CD14-positive monocyte (primary cell): Measurements from ENCODE around the gene ZNF672. TPM values are rescaled to one million over a fixed set of nuclear protein-coding genes. Genes with fewer than 3 reads are reported as not detected.
A peak's percentile ranks its signal among the peaks of the same experiment; 100 is the strongest.

ENCODE experiments used
- DNase-seq, 3 donors: peaks; one replicate each; pipeline ENCODE4 v3.0.0-alpha.2; 2011 to 2022
- H2AFZ ChIP-seq: 2 replicates; pipeline ENCODE4 v1.6.0; 2012; ENCODE audit warnings: mild to moderate bottlenecking, low read depth, low read length, inconsistent platforms; ENCODE audit not compliant: insufficient read depth, poor library complexity, severe bottlenecking
- H3K27ac ChIP-seq, 2 donors: 1 replicate in 1 of 2; 2 replicates in 1 of 2; pipeline ENCODE4 v1.5.1; 2012 to 2013; ENCODE audit warnings: low read length in 2 of 2, control low read depth in 1 of 2, inconsistent platforms in 1 of 2, low read depth in 1 of 2, mild to moderate bottlenecking in 1 of 2
- H3K27me3 ChIP-seq, 2 donors: one replicate each; pipeline versions ENCODE4 v1.6.0 to v1.6.1; 2011 to 2013; ENCODE audit warnings: low read length in 2 of 2; ENCODE audit not compliant: control insufficient read depth in 2 of 2, insufficient read depth in 2 of 2
- H3K36me3 ChIP-seq, 2 donors: replicated peaks in 1 of 2; 1 replicate in 1 of 2; 2 replicates in 1 of 2; pipeline versions ENCODE4 v1.5.1 to v1.6.1; 2012 to 2013; ENCODE audit warnings: low read length in 2 of 2, control low read depth in 1 of 2, inconsistent platforms in 1 of 2, mild to moderate bottlenecking in 1 of 2; ENCODE audit not compliant: insufficient read depth in 2 of 2, control insufficient read depth in 1 of 2
- H3K4me1 ChIP-seq, 2 donors: 1 replicate in 1 of 2; 2 replicates in 1 of 2; pipeline versions ENCODE4 v1.5.1 to v1.6.1; 2012 to 2013; ENCODE audit warnings: low read length in 2 of 2, control low read depth in 1 of 2, inconsistent platforms in 1 of 2, mild to moderate bottlenecking in 1 of 2, moderate library complexity in 1 of 2; ENCODE audit not compliant: insufficient read depth in 2 of 2, control insufficient read depth in 1 of 2
- H3K4me2 ChIP-seq: replicated peaks from 2 replicates; pipeline ENCODE3; 2012; ENCODE audit warnings: low read length, moderate library complexity, mild to moderate bottlenecking; ENCODE audit not compliant: poor library complexity, severe bottlenecking; ENCODE audit errors: extremely low read depth
- H3K4me3 ChIP-seq, 3 experiments: fragments of 200-600 bp in 1 of 3; sonication (generic) in 1 of 3; replicated peaks in 1 of 3; 1 replicate in 2 of 3; 2 replicates in 1 of 3; pipeline ENCODE4 v1.5.1; 2011 to 2013; ENCODE audit warnings: low read length in 3 of 3, mild to moderate bottlenecking in 3 of 3, control low read depth in 2 of 3, low read depth in 2 of 3, inconsistent platforms in 1 of 3, moderate library complexity in 1 of 3
- H3K79me2 ChIP-seq: 2 replicates; pipeline ENCODE4 v1.6.0; 2012; ENCODE audit warnings: mild to moderate bottlenecking, control low read depth, inconsistent platforms, low read length, moderate library complexity; ENCODE audit not compliant: insufficient read depth
- H3K9ac ChIP-seq: 2 replicates; pipeline ENCODE4 v1.6.0; 2017; ENCODE audit warnings: low read length, mild to moderate bottlenecking; ENCODE audit not compliant: insufficient read depth, poor library complexity, severe bottlenecking
- H3K9me3 ChIP-seq, 2 donors: replicated peaks in 1 of 2; 1 replicate in 1 of 2; 2 replicates in 1 of 2; pipeline versions ENCODE4 v1.5.1 to v1.6.1; 2012 to 2013; ENCODE audit warnings: low read length in 2 of 2, control low read depth in 1 of 2; ENCODE audit not compliant: control insufficient read depth in 1 of 2, insufficient read depth in 1 of 2
- H4K20me1 ChIP-seq: 2 replicates; pipeline ENCODE4 v1.6.0; 2012; ENCODE audit warnings: mild to moderate bottlenecking, low read length, control low read depth, moderate library complexity; ENCODE audit not compliant: insufficient read depth
- H3K27ac Mint-ChIP-seq, 7 donors: one replicate each; pipeline ENCODE4 v1.8.0; 2020; ENCODE audit warnings: mild to moderate bottlenecking in 7 of 7, mixed read lengths in 7 of 7, moderate library complexity in 6 of 7, inconsistent platforms in 2 of 7
- H3K27me3 Mint-ChIP-seq, 3 donors: one replicate each; pipeline ENCODE4 v1.8.0; 2021 to 2022; ENCODE audit warnings: low read depth in 3 of 3, mild to moderate bottlenecking in 3 of 3, mixed read lengths in 3 of 3, moderate library complexity in 3 of 3, inconsistent platforms in 1 of 3
- H3K36me3 Mint-ChIP-seq, 2 donors: one replicate each; pipeline ENCODE4 v1.8.0; 2020; ENCODE audit warnings: mixed read lengths in 2 of 2, inconsistent platforms in 1 of 2, mild to moderate bottlenecking in 1 of 2
- H3K4me1 Mint-ChIP-seq: one replicate; pipeline ENCODE4 v1.8.0; 2020; ENCODE audit warnings: mild to moderate bottlenecking, mixed read lengths
- H3K4me3 Mint-ChIP-seq, 2 donors: one replicate each; pipeline ENCODE4 v1.8.0; 2020; ENCODE audit warnings: mild to moderate bottlenecking in 2 of 2, mixed read lengths in 2 of 2, moderate library complexity in 1 of 2
- H3K9me3 Mint-ChIP-seq, 7 donors: one replicate each; pipeline ENCODE4 v1.8.0; 2020 to 2022; ENCODE audit warnings: mixed read lengths in 7 of 7, mild to moderate bottlenecking in 6 of 7, moderate library complexity in 6 of 7, inconsistent platforms in 2 of 7
- WGBS: methylation state at CpG from one replicate; pipeline ENCODE4 v1.1.5; 2013; ENCODE audit warnings: missing lambda C conversion rate; ENCODE audit not compliant: insufficient coverage; 5-methylcytosine and 5-hydroxymethylcytosine counted together
- intact Hi-C, 2 donors: fragments of 100-400 bp; cut with micrococcal nuclease; formaldehyde crosslinking; loops; one replicate each; pipeline versions ENCODE4 v1.15.0 to v1.15.1; 2023
- polyA plus RNA-seq, 3 donors: library from polyadenylated mRNA; depleted of rRNA in 1 of 3; unstranded in 2 of 3; stranded (reverse) in 1 of 3; fragments of 300-500 nt in 2 of 3; fragments of >200 nt in 1 of 3; fragmentation: Illumina TruSeq in 2 of 3; gene quantifications; 1 replicate in 2 of 3; 2 replicates in 1 of 3; pipeline ENCODE4 v1.2.3, GENCODE V29; 2012 to 2021
- TF ChIP-seq, protein P1 (sequence below): fragments of 200-600 bp; IDR thresholded peaks from one replicate; pipeline ENCODE4 v1.8.0; 2022; ENCODE audit warnings: antibody characterized with exemption, mild to moderate bottlenecking

The ZNF672 gene
- polyA plus RNA-seq, 3 donors: 21.2 to 23.9 (median 23.4) TPM

DNA sequence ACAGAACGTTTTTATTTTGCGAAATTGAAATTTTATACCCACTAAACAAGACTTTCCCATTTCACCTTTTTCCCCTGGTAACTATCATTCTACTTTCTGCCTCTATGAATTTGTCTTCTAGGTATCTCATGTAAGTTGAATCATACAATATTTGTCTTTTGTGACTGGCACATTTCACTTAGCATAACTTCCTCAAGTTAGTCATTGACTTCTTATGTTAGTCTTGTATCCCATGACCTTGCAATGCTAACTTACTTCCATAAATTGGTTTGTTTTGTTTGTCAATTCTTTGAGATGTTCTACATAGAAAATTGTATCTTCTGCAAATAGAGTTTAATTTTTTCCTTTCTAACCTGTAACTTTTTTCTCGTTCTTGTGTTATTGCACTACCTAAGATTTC, 39.2 kb upstream of the ZNF672 start:
- Histone ChIP-seq H3K9ac (no peak overlapping the region), H2AFZ (no peak overlapping the region), H3K27me3 (no peaks in the 10 kb centered on the region), H3K79me2 (no peaks in the 10 kb centered on the region), H3K27ac (peak overlapping the region in 1 of 2 donors; percentile 76), H3K36me3 (no peaks in the 10 kb centered on the region), H3K9me3 (peaks cover 0 to 5% of the 10 kb centered on the region in 2 donors), H3K4me3 (no peak overlapping the region), H4K20me1 (no peaks in the 10 kb centered on the region), H3K4me2 (no peak overlapping the region), H3K4me1 (peaks cover 20 to 44% of the 10 kb centered on the region in 2 donors)
- DNase-seq: peak; percentile 57 to 74 (median 70)
- H3K36me3 Mint-ChIP-seq: peaks cover 0 to 10% of the 10 kb centered on the region in 2 donors
- H3K27ac Mint-ChIP-seq: peak overlapping the region in 6 of 7 donors; percentile 27 to 80 (median 70)
- intact Hi-C loops: no loop called here
- TF ChIP-seq, protein P1, sequence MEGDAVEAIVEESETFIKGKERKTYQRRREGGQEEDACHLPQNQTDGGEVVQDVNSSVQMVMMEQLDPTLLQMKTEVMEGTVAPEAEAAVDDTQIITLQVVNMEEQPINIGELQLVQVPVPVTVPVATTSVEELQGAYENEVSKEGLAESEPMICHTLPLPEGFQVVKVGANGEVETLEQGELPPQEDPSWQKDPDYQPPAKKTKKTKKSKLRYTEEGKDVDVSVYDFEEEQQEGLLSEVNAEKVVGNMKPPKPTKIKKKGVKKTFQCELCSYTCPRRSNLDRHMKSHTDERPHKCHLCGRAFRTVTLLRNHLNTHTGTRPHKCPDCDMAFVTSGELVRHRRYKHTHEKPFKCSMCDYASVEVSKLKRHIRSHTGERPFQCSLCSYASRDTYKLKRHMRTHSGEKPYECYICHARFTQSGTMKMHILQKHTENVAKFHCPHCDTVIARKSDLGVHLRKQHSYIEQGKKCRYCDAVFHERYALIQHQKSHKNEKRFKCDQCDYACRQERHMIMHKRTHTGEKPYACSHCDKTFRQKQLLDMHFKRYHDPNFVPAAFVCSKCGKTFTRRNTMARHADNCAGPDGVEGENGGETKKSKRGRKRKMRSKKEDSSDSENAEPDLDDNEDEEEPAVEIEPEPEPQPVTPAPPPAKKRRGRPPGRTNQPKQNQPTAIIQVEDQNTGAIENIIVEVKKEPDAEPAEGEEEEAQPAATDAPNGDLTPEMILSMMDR: no peak
- H3K4me3 Mint-ChIP-seq: no peak overlapping the region
- H3K27me3 Mint-ChIP-seq: no peaks in the 10 kb centered on the region
- peaks cover 44% of the 10 kb centered on the region for H3K4me1 Mint-ChIP-seq
- H3K9me3 Mint-ChIP-seq: peaks cover 6 to 21% (median 9%) of the 10 kb centered on the region in 7 donors
- WGBS: no CpG with 5 or more reads among the region's 3 CpGs

DNA sequence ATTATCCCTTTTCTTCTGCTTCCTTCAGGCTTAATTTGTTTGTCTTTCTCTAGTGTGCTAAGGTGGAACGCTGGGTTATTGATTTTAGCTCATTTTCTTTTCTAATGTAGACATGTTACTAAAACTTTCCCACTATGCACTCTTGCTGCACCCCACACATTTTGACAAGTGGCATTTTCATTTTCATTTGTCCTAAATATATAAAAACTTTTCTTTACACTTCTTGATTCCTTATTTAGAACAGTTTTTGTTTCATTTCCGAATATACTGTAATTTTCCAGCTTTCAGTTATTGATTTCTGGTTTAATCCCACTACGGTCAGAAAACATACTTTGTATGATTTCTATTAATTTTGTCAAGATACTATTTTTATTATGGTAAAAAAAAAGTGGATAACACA, 37.6 kb upstream of the ZNF672 start:
- WGBS: no CpG with 5 or more reads among the region's 3 CpGs
- no peak overlapping the region for H3K9ac ChIP-seq
- TF ChIP-seq, protein P1: no peak

More for the DNA sequence above, 37.6 kb upstream of the ZNF672 start:
- Histone ChIP-seq H2AFZ (no peak overlapping the region), H3K27ac (no peak overlapping the region), H3K4me1 (peaks cover 36 to 54% of the 10 kb centered on the region in 2 donors), H3K4me3 (no peak overlapping the region), H3K79me2 (no peaks in the 10 kb centered on the region), H3K4me2 (peak overlapping the region; percentile 6), H4K20me1 (no peaks in the 10 kb centered on the region), H3K36me3 (no peaks in the 10 kb centered on the region), H3K27me3 (no peaks in the 10 kb centered on the region), H3K9me3 (peaks cover 0 to 2% of the 10 kb centered on the region in 2 donors)
- Mint-ChIP-seq H3K27ac (peak overlapping the region in 3 of 7 donors; percentile 0 to 73 (median 10)), H3K4me1 (peaks cover 55% of the 10 kb centered on the region), H3K27me3 (no peaks in the 10 kb centered on the region), H3K9me3 (peaks cover 0 to 10% (median 4%) of the 10 kb centered on the region in 7 donors), H3K36me3 (peaks cover 0 to 6% of the 10 kb centered on the region in 2 donors), H3K4me3 (no peak overlapping the region)
- intact Hi-C loops: no loop called here
- no peak for DNase-seq
